PC-9 (cell line): ENCODE data around the gene STXBP5.

Source experiments
- EZH2 ChIP-seq: fragments of 200-600 bp; sonication (generic); IDR thresholded peaks from 2 replicates; pipeline ENCODE4 v1.8.0; 2017; ENCODE audit warnings: antibody characterized with exemption, low read depth
- TF ChIP-seq, protein P1 (sequence below): fragments of 200-600 bp; sonication (generic); conservative IDR thresholded peaks from 2 replicates; pipeline ENCODE4 v1.6.1; 2017; ENCODE audit warnings: mixed run types, antibody characterized with exemption, mild to moderate bottlenecking, moderate library complexity

DNA sequence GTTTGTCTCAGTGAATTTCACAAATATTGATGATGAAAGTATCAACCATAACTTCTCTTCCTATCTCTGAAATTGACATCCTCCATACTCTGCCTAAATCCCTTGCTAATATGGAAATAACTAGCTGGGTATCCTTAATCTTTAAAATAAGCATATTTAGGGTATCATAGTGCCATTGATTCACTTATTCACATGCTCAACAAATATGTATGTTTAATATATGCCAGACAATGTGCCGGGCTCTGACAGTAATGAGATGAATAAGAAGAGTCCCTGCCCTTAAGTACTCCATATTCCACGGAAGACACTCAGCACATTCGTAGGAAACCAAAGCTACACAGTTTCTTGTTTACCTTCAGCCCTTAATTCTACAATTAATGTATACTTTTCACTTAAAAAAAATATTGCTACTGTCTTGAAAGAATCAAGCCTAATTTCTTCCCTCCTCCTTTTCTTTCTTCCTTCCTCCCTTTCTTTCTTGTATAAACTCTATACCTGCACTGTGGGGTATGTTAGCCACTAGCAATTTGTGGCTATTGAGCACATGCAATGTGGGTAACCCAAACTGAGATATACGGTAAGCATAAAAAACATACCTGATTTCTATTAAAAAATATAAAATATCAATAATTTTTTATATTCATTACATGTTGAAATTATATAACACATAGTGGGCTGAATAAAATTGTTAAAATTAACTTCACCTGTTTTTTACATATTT is 42.8 kb upstream of the STXBP5 start:
- TF ChIP-seq, protein P1, sequence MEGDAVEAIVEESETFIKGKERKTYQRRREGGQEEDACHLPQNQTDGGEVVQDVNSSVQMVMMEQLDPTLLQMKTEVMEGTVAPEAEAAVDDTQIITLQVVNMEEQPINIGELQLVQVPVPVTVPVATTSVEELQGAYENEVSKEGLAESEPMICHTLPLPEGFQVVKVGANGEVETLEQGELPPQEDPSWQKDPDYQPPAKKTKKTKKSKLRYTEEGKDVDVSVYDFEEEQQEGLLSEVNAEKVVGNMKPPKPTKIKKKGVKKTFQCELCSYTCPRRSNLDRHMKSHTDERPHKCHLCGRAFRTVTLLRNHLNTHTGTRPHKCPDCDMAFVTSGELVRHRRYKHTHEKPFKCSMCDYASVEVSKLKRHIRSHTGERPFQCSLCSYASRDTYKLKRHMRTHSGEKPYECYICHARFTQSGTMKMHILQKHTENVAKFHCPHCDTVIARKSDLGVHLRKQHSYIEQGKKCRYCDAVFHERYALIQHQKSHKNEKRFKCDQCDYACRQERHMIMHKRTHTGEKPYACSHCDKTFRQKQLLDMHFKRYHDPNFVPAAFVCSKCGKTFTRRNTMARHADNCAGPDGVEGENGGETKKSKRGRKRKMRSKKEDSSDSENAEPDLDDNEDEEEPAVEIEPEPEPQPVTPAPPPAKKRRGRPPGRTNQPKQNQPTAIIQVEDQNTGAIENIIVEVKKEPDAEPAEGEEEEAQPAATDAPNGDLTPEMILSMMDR: no peak
- TF ChIP-seq EZH2: no peak
